Activated CD4-positive, alpha-beta memory T cell treated with anti-CD3 and anti-CD28 coated beads for 36 hours (primary cell): Measurements from ENCODE around the gene ZNF407. TPM values are rescaled to one million over a fixed set of nuclear protein-coding genes. Genes with fewer than 3 reads are reported as not detected.
A peak's percentile ranks its signal among the peaks of the same experiment; 100 is the strongest.

Experiments
- CTCF ChIA-PET: fragments of 350-600 bp; sonication (Branson Sonifier 250); formaldehyde crosslinking; loops from one replicate; lab custom pipeline; 2021; ENCODE audit warnings: antibody characterized with exemption, inconsistent platforms; lab: Charles Lee
- POLR2A ChIA-PET: fragments of 350-600 bp; sonication (Branson Sonifier 250); formaldehyde crosslinking; loops from one replicate; lab custom pipeline; 2021; ENCODE audit warnings: antibody characterized with exemption; lab: Charles Lee
- DNase-seq: peaks from one replicate; pipeline ENCODE4 v3.0.0-alpha.2; 2020
- H3K27ac Mint-ChIP-seq: one replicate; pipeline ENCODE4 v1.8.0; 2021; ENCODE audit warnings: mixed read lengths
- H3K27me3 Mint-ChIP-seq: one replicate; pipeline ENCODE4 v1.8.0; 2021; ENCODE audit warnings: mixed read lengths
- H3K36me3 Mint-ChIP-seq: one replicate; pipeline ENCODE4 v1.8.0; 2021; ENCODE audit warnings: mixed read lengths
- H3K4me1 Mint-ChIP-seq: one replicate; pipeline ENCODE4 v1.8.0; 2021; ENCODE audit warnings: low read depth, mixed read lengths
- H3K4me3 Mint-ChIP-seq: one replicate; pipeline ENCODE4 v1.8.0; 2021; ENCODE audit warnings: mild to moderate bottlenecking, mixed read lengths
- H3K9me3 Mint-ChIP-seq: one replicate; pipeline ENCODE4 v1.8.0; 2021; ENCODE audit warnings: mixed read lengths
- intact Hi-C: fragments of 100-400 bp; cut with micrococcal nuclease; formaldehyde crosslinking; loops from one replicate; pipeline ENCODE4 v1.15.1; 2023
- total RNA-seq, 2 experiments: library from RNA; stranded (reverse); gene quantifications; one replicate each; pipeline ENCODE4 v1.2.3, GENCODE V29; 2021

Gene ZNF407
- total RNA-seq, 2 experiments from 2014 or later = 10.0 to 10.5 TPM

DNA sequence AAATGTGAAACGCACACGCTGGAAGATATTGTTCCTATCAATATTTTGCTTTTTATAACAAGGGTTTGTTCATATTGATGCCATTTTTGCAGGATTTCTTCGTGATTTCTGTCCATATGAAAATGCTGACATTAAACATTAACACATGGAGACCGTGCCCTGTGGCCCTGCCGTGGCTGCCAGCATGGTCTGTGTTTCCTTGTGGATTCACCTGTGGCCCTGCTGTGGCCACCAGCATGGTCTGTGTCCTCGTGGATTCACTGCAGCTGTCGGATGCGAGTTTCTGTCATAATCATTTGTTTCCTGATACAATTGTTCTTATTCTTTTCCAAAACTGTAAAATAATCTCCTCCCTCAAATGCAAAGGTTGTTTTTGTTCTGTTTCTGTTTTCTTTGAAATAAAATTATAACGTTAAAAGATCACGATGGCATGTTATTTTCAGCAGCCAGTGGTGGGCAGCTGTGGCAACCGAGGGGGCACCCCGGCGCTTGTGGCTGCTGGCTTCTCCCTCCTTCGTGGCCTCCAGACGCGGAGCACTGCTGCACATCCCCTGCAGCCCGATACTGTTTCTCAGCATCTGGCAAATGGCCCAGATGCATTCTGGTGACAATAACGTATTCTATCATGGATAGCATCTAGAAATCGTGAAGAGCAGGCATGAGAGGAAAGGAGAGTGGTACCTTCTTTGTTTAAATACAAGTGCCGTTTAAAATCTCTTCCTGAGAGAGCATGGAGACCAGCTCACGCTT is 467.8 kb downstream of the ZNF407 start:
- Mint-ChIP-seq H3K36me3 (peaks cover 14% of the 10 kb centered on the region), H3K4me3 (no peak overlapping the region), H3K27ac (no peak overlapping the region), H3K9me3 (no peaks in the 10 kb centered on the region), H3K4me1 (peaks cover 21% of the 10 kb centered on the region), H3K27me3 (no peaks in the 10 kb centered on the region)
- DNase-seq = no peak
- POLR2A ChIA-PET = no interaction called here
- CTCF ChIA-PET = no interaction called here
- intact Hi-C loops = no loop called here

DNA sequence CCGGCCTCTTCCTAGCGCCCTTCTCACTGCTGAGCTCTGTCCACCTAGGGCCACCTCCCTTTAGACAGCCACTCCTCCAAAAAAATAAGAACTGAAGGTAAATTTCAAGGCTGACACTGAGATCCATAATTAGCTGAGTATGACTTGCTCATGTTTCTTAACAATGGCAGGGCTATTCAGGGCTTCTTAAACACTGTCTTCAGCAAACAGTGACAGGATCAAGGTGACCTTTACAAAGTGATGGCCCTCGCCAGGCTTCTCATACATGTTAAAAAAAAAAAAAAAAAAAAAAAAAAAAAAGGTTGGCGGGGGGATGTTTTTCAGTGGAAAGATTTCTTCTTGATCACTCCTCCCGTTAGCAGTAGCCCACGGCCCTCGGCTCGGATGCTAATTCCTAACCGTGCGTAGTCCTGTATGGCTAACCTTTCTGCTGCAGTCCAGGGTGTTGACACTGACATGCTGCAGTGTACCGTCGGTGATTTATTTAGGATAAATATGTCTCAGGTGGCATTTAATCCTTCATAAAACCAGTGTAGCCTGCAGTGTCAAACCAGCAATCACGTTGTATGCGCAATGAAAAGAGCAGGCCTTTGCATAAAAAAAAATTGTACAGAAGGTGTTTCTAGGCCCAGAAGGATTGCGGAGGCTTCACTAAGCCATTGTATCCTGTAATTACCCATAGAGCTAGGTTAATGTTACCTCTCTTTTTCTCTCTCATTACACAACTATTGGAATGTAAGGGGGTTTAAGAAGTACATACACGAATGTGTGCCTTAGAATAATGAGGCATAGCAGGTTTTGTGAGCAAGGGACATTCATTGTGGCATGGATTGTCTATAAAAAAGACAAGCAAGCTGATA is 468.6 kb downstream of the ZNF407 start:
- H3K9me3 Mint-ChIP-seq = no peaks in the 10 kb centered on the region
- no peak for DNase-seq
- H3K4me1 Mint-ChIP-seq = peaks cover 30% of the 10 kb centered on the region
- CTCF ChIA-PET = interaction anchor here (0.6 kb wide), 1 partner anchor 515 kb away, joined by 3 read pairs; no protein-coding TSS in a partner anchor
- intact Hi-C loops = no loop called here
- H3K36me3 Mint-ChIP-seq = peaks cover 14% of the 10 kb centered on the region
- no peak overlapping the region for H3K4me3 Mint-ChIP-seq
- POLR2A ChIA-PET = no interaction called here
- H3K27me3 Mint-ChIP-seq = no peaks in the 10 kb centered on the region
- H3K27ac Mint-ChIP-seq = no peak overlapping the region

DNA sequence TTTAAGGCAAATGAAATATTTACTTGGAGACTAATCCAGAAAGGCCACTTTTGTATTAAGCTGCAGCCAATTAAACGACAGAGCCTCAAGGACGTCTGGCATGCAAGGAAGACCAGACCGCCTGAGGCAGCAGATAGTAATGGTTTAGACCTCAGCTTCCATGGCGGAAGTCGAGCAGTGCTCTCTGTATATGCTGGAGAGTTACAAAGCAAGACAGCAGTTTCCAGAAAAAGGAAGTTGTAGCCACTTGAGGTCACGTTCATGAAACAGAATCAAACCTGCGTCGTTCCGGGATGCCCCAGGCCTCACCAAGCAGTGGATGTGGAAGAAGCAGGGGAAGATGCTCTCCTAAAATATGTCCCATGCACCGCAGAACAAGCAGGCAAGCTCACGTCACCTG is 469.3 kb downstream of the ZNF407 start:
- Mint-ChIP-seq H3K36me3 (peaks cover 11% of the 10 kb centered on the region), H3K4me3 (no peak overlapping the region), H3K27ac (no peak overlapping the region), H3K4me1 (peaks cover 35% of the 10 kb centered on the region), H3K9me3 (no peaks in the 10 kb centered on the region), H3K27me3 (no peaks in the 10 kb centered on the region)
- intact Hi-C loops = no loop called here
- no peak for DNase-seq
- ChIA-PET POLR2A (no interaction called here), CTCF (no interaction called here)

DNA sequence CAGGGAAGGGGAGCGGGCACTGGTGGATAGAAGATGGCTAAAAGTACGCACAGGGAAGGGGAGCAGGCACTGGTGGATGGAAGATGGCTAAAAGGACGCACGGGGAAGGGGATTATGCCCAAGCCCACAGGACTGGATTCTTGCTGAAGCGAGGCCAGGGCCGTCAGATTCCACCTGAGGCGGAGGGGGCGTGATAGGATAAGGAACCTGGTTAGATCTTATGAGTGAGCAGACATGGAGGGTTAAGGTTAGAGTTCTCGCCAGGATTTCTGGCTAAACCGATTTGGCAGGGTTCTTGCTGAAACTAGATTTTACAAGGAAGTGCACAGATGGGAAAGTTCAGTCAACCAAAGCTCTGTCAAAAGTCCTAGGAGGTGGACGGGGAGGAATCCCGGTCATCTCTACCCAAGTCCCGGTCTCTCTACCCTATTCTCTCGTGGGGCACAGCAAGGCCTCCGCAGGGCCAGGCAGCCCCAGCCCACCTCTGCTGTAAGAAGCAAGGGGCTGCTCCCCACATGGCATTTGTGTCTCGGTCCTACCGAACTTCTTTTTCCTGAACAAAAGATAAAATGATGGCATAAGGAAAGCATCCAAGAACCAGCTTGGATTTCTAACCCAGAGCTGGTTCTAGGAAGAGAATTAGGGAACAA is 470.5 kb downstream of the ZNF407 start:
- peaks cover 40% of the 10 kb centered on the region for H3K4me1 Mint-ChIP-seq
- ChIA-PET CTCF (no interaction called here), POLR2A (interaction anchor here (0.6 kb wide), 1 partner anchor 142 kb away, joined by 3 read pairs; the partner anchor contains the start of gene TSHZ1)
- no peak for DNase-seq
- H3K9me3 Mint-ChIP-seq = no peaks in the 10 kb centered on the region
- H3K27ac Mint-ChIP-seq = peak overlapping the region; percentile 20
- peaks cover 10% of the 10 kb centered on the region for H3K36me3 Mint-ChIP-seq
- intact Hi-C loops = no loop called here
- H3K27me3 Mint-ChIP-seq = no peaks in the 10 kb centered on the region
- no peak overlapping the region for H3K4me3 Mint-ChIP-seq

DNA sequence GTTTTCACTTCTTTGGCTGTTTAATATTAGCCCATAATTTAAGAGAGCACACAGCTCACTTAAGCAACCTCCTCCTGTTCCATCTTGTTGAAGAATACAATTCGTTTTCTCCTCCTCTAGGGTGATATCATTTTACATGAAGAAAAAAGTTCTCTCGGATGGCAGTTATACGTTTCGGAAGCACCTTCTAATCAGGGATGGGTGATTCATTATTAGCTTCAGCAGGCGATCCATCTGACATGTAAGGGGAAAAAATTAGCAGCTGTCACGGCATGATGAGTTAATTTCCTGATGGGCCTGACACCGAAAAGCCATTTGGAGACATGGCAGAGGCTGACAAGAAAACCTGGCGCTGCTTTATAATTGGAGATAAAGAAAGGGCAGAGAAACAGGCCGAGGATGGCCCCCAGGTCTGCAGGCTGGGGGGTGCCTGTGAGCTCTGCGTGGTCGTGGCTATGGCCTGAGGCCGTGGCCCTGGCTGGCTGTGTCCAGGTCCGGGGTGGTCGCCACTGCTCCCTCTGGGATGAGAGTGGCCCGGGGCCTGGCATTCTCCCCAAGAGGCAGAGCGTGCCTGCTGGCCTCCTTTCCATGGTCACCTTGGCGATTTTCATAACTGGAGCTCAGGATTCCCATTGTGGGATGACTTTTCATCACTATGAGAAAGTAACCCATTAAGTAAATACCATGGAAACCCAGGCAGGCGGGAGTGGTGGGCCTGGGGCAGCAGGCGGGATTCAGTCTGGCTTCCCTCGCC is 471.2 kb downstream of the ZNF407 start:
- H3K4me3 Mint-ChIP-seq = no peak overlapping the region
- peaks cover 40% of the 10 kb centered on the region for H3K4me1 Mint-ChIP-seq
- no peak for DNase-seq
- intact Hi-C loops = no loop called here
- H3K27me3 Mint-ChIP-seq = no peaks in the 10 kb centered on the region
- H3K36me3 Mint-ChIP-seq = peaks cover 7% of the 10 kb centered on the region
- peak overlapping the region; percentile 46 for H3K27ac Mint-ChIP-seq
- peaks cover 4% of the 10 kb centered on the region for H3K9me3 Mint-ChIP-seq
- ChIA-PET POLR2A (interaction anchor here (0.6 kb wide), 1 partner anchor 142 kb away, joined by 3 read pairs; the partner anchor contains the start of gene TSHZ1), CTCF (no interaction called here)

DNA sequence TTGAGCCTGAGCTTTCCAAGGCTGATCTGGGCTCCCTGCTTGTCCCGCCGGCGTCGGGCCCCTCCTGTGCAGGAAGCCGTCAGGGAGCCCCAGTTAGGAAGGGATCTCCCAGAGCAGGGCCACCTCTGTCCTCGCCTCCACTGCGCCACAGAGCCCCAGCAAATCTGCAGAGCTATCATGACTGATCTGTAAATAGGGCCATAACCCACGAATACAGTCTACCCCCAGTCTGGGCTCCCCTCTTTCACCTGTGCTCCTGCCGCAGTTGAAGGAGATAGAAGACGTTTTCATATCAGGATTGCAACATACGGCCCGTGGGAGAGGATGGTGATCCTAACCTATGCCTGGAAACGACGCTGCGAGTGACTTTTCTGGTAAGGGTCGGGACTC is 472.6 kb downstream of the ZNF407 start:
- Mint-ChIP-seq H3K9me3 (peaks cover 8% of the 10 kb centered on the region), H3K27me3 (no peaks in the 10 kb centered on the region), H3K27ac (peak overlapping the region; percentile 93), H3K4me3 (peak overlapping the region; percentile 65), H3K36me3 (peaks cover 9% of the 10 kb centered on the region), H3K4me1 (peaks cover 40% of the 10 kb centered on the region)
- intact Hi-C loops = loop anchor here (2.0 to 5.0 kb wide), 5 partner anchors 39 to 1307 kb away; no protein-coding TSS in a partner anchor
- DNase-seq = no peak
- ChIA-PET CTCF (no interaction called here), POLR2A (interaction anchor here (1.2 kb wide), 1 partner anchor 139 kb away, joined by 3 read pairs; the partner anchor contains the start of gene PTGR3)

DNA sequence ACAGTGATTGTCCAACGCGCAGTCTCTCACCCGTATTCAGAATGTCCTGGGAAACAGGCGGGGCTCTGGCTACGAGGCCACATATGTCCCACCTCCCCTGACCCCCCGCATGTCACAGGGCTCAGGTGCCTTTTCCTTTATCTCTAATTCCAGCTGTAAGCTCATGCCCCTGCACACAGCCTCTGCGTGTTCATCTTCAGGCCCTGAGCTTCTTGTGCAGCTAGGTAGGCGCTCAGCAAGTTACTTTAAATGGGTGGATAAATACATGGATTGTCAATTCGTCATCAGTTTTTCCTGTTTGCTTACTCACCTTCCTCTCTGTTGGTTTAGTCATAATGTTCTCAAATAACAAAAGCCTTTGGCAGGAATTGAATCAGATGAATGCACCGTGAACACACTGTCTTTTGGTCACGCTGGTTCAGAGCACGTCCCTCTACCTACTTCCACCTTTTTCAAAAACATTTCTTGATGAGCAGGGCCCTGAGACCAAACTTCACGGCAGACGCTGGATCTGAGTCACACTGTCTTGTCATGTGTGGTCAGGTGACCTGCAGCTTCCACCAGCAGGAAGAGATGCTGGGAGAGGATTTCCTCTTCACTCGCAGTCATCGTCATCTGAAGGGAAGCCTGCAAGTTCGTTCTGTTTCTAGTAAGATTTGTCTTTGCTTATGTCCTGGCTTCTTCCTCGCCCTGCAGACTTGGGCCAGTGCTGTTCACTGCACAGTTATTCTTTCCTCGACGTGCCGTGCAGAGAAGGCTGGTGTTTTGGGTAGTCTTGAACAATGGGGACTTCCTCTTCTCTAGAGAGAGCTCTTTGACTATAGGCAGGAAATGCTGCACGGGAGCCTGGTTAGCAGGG is 473.2 kb downstream of the ZNF407 start:
- intact Hi-C loops = loop anchor here (1.0 to 5.0 kb wide), 8 partner anchors 40 to 1306 kb away; partner anchors contain the start of genes CNDP2 and TSHZ1
- peak; percentile 87 for DNase-seq
- H3K36me3 Mint-ChIP-seq = peaks cover 9% of the 10 kb centered on the region
- POLR2A ChIA-PET = interaction anchor here (1.2 kb wide), 1 partner anchor 139 kb away, joined by 3 read pairs; the partner anchor contains the start of gene PTGR3
- H3K27ac Mint-ChIP-seq = peak overlapping the region; percentile 93
- peak overlapping the region; percentile 65 for H3K4me3 Mint-ChIP-seq
- H3K9me3 Mint-ChIP-seq = peaks cover 11% of the 10 kb centered on the region
- H3K4me1 Mint-ChIP-seq = peaks cover 40% of the 10 kb centered on the region
- CTCF ChIA-PET = no interaction called here
- H3K27me3 Mint-ChIP-seq = no peaks in the 10 kb centered on the region

DNA sequence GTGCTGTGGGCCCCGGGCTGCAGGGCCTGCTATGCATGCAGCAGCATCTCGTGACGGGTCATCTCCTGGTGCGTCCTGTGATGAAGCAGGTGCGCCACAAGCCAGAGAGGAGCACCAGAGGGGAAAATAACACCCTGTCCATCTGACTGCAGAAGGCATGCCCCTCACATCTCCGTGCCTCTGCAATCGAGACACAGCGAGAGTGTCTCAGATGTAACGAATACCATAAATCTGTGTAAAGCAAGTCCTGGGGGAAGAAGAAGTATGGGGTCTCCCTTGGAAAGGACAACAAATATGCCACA is 473.8 kb downstream of the ZNF407 start:
- Mint-ChIP-seq H3K4me3 (peak overlapping the region; percentile 65), H3K27me3 (no peaks in the 10 kb centered on the region), H3K27ac (peak overlapping the region; percentile 93), H3K9me3 (peaks cover 16% of the 10 kb centered on the region), H3K4me1 (peaks cover 40% of the 10 kb centered on the region), H3K36me3 (peaks cover 12% of the 10 kb centered on the region)
- intact Hi-C loops = loop anchor here (1.0 to 5.0 kb wide), 8 partner anchors 41 to 1305 kb away; partner anchors contain the start of genes CNDP2 and TSHZ1
- CTCF ChIA-PET = no interaction called here
- no peak for DNase-seq
- POLR2A ChIA-PET = interaction anchor here (1.2 kb wide), 1 partner anchor 138 kb away, joined by 3 read pairs; the partner anchor contains the start of gene PTGR3

DNA sequence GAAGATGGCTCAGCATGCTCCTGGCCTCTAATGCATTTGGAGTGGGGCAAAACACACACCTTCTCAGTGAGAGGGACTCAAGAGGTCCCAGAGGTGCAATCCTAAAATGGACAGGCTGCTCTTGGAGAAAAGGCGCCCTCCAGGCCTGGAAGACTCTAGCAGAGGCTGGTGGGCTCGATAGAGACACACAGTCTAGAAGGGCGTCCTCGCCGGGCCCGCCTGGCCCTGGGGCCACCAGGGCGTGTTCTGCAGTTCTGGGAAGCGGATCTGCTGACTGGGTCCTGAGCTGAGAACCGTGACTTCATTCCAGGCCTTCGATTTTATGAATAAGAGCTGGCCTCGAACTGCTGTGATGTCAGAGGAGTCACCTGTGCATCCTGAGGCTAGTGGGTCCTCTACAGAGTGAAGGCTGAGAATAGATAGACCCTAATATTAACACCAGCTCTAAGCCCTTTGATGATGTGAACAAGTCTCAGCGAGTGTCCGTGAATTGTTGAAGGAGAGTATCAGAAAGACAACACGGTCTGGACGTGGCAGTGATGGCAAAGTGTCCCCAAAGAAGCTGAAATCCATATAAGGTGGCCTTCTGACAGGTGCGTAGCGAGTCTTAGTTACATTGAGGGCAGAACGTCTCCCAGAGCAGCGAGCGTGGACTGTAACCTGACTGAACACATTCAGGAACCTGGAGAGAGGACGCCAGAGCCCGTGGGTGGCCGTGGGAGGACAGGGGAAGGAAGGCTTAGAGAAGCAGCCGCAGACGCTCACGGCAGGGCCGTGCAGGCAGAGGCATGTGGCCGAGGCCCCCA is 474.4 kb downstream of the ZNF407 start:
- peaks cover 40% of the 10 kb centered on the region for H3K4me1 Mint-ChIP-seq
- peak overlapping the region; percentile 65 for H3K4me3 Mint-ChIP-seq
- H3K27me3 Mint-ChIP-seq = no peaks in the 10 kb centered on the region
- CTCF ChIA-PET = no interaction called here
- POLR2A ChIA-PET = no interaction called here
- H3K27ac Mint-ChIP-seq = peak overlapping the region; percentile 93
- peaks cover 18% of the 10 kb centered on the region for H3K9me3 Mint-ChIP-seq
- H3K36me3 Mint-ChIP-seq = peaks cover 14% of the 10 kb centered on the region
- intact Hi-C loops = loop anchor here (1.0 to 5.0 kb wide), 8 partner anchors 41 to 1305 kb away; partner anchors contain the start of genes CNDP2 and TSHZ1
- DNase-seq = no peak
